Stimulated activated CD4-positive, alpha-beta T cell treated with anti-CD3 and anti-CD28 coated beads, Interleukin-2, amount 100 ng/mL, for 48 hours (primary cell): ENCODE measurements around the gene ABTB2.
"Not testable (repeated sequence)": the region's sequence is repeated elsewhere in the genome, so short reads cannot be mapped to it uniquely, and the experiment has no call there.

Experiments used
- DNase-seq, 2 donors: peaks; one replicate each; pipeline ENCODE4 v3.0.0-alpha.2; 2020

The ABTB2 gene

GRCh38 chr11:34260072-34260575 lies 97.7 kb downstream of the ABTB2 start:
- DNase-seq, result no peak

DNA sequence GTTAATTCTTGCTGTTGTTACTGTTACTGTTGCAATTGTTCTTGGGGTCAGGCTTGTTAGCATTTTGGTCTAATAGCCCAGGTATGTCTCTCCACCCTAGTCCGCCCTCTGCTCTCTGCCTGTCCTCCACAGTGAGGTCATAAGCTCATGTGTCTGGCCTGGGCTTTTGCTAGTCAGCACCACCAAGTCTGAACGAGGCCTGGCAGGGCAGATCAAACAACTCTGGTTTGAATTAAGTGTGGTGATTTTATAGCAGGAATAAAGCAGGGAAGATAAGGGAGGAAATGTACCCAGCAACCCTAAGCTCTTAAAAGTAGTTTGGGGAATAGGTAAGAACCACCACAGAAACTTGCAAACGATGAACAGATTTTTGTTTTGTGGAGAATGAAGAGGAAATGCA lies 98.7 kb downstream of the ABTB2 start:
- DNase-seq, result no peak

DNA sequence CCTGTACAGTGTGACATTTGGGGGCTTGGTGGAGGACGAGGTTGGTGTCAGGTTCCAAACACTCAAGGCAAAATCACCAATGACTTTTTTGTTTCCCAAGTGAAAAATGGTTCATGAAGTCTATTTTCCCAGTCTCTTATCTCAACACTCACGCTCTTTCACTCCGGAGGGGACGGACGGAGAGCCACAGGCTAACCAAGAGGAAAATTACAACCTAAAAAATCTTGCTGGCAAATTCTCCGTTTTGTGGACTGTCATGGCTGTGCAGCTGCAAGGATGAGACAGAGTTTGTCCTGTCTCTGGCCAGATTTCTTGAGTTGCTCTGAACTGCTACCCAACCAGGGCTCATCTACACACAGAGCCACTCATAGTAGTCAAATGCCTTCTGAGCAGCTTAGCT lies 101.2 kb downstream of the ABTB2 start:
- no peak for DNase-seq

GRCh38 chr11:34256150-34256549 lies 101.7 kb downstream of the ABTB2 start:
- no peak for DNase-seq

DNA sequence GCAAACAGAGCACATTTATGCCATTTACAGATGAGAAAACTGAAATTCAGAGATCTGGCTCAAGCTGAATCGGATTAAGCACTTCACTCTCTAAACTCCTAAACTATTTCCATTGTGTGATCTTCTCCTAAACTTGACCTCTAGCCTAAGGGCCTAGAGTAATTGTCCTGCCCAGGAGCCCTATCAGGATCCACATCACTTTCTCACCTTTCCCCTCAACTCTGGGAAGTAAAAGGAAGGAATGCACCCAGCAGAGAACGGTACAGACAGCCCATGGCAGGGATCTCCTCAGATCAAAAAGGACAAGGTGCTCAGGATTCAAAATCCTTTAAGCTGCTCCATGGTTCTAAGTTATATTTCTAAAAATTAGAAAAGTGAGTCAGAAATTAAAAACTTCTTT lies 102.7 kb downstream of the ABTB2 start:
- DNase-seq, result no peak

DNA sequence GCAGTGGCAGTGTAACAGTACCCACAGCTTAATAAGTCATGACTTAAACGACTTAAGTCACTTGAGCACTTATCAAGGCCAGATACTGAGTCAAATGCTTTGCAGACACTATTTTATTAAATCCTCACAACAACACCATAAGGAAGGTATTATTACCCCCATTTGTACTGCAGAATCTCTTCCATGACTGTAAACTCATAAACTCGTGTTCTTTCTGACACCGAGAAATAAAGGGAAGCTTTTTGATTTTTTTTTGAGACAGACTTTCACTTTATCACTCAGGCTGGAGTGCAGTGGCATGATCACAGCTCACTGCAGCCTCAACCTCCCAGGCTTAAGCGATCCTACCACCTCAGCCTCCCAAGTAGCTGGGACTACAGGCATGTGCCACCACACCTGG lies 103.8 kb downstream of the ABTB2 start:
- no peak for DNase-seq

- DNase-seq, result no peak
Observed at GRCh38 chr11:34252651-34253050, 105.2 kb downstream of the ABTB2 start.

GRCh38 chr11:34252015-34252414 lies 105.8 kb downstream of the ABTB2 start:
- no peak for DNase-seq

DNA sequence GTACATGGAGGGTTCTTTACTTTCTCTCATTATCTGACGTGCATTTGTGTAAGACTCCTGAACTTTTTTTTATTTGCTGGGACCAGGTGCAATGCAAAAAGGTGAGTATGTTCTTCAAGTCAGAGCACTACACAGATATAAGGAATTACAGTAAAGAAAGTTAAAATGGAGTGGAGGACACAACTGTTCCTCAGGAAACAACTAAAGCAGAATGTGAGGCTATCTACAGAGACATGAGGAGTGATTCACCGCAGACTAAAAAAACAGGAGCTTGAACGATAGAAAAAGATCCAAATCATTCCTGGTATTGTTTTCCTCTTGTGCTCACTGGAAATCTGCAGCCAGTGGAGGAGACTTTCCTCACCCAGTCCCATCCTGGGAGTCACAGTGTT lies 106.2 kb downstream of the ABTB2 start:
- DNase-seq, result no peak

DNA sequence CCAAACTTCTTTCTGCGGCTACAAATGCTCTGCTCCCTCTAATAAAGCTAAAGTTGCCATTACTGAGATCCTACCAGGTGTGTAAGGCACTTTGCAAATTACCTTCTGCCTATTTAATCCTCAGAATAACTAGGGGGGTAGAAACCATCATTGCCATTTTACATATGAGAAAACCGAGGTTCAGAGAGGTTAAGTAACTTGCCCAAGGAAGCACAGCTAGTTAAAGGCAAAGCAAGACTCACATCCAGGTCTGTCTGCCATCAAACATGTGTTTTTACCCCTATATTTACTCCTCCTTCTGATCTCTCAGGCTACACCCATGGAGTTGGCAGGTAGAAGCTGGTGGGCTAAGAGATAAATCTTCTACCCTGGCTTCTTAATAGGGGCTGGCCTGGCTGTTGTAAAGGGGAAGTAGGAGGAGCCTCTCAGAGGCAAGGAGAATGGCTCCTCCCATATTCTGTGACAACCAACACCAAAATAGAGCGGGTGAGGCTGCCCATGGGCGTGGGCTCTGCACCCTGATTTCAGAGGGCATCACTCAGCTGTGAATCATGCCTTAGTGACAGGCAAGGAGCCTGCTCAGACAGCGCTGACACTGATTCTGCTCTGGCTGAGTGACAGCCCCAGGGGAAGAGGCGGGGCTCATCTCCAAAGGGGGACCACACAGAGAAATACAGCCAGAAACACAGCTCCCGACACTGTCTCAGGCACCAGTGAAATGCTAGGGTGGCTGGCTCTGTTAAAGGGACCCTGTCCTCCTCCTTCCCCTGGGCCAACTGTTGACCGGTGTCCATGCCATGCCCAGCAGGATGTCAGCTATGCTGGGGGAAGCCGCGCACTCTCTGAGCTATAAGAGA lies 106.8 kb downstream of the ABTB2 start:
- peak in 1 of 2 donors; percentile 49 for DNase-seq

- DNase-seq, result no peak
Observed at GRCh38 chr11:34250211-34250610, 107.6 kb downstream of the ABTB2 start.

DNA sequence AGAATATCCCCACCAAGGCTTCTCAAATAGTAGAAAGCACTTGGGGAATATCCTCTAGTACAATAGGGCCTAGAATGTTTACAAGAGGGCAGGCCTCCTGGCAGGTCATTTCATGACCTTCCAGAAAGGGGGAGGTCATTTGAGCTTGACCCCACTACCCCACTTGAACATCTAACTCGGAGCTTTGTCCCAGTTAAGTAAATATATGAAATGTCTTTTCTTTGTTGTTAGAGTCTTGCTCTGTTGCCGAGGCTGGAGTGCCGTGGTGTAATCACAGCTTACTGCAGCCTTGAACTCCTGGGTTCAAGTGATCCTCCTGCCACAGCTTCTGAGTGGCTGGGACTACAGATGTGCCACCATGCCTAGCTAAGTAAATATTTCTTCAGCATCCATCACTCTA lies 108.4 kb downstream of the ABTB2 start:
- no peak for DNase-seq

GRCh38 chr11:34246511-34246910 lies 111.3 kb downstream of the ABTB2 start:
- not testable (repeated sequence) for DNase-seq

DNA sequence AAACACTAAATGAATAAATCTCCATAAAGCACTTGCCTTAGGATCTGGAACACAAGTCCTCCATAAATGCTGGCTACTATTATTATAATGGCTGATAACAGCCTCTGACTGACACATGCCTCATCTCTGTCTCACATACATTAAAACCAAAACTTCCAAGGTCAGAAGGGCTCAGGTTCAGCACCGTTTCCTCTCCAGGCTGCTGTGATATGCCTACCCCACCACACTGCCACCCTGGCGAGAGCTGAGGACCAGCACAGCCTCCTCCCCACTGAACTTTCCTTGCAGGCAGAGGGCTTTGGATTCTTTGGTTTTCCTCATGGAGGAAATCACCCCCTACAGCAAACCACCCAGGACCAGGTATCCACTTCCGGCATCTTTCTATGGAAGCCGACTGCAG lies 112.8 kb downstream of the ABTB2 start:
- no peak for DNase-seq

GRCh38 chr11:34243600-34244464 lies 114.0 kb downstream of the ABTB2 start:
- no peak for DNase-seq

DNA sequence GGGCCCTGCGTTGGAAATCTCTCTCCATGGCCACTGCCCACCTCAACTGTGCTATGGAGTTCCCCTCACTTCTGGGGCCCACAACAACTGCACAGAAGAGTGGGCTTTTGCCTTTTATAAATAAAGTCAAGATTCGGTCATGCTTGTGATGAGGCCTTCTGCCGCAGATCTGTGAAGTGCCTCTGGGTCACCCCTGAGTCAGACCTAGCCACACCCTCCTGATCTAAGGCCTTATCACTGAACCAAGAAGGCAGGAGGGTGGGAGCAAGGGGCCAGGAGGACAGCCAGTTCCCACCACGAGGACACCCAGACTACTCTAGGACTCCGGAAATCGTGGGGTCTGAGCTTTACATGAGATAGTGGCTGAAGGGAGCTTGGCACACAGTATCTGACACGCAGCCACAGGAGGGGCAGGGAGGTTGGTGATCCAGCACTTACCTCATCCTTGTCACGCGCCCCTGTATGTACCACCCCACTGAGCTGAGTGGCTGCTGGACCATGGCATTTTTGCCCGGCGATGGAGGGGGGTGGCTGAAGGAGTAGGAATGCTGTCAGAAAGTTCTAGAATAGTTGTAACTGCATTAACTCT lies 115.7 kb downstream of the ABTB2 start:
- DNase-seq, result no peak

GRCh38 chr11:34240150-34240494 lies 117.7 kb downstream of the ABTB2 start:
- DNase-seq, result no peak

GRCh38 chr11:34239465-34240149 lies 118.2 kb downstream of the ABTB2 start:
- DNase-seq, result no peak

- no peak for DNase-seq
Observed at GRCh38 chr11:34238966-34239365, 118.8 kb downstream of the ABTB2 start.

DNA sequence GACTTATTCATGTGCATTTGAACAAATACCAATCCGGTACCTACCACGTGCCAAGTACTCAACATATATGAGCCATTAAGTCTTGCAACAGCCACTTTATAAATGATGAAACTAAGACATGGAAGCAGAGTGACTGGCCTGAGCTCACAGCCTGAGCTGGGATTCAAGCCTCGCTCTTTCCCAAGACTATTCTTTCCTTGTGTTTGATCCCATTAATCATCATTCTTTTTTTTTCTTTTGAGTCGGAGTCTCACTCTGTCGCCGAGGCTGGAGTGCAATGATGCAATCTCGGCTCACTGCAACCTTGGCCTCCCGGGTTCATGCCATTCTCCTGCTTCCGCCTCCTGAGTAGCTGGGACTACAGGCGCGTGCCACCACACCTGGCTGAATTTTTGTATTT lies 119.3 kb downstream of the ABTB2 start:
- DNase-seq, result no peak

GRCh38 chr11:34236572-34236971 lies 121.2 kb downstream of the ABTB2 start:
- DNase-seq, result no peak

- no peak for DNase-seq
Observed at GRCh38 chr11:34235591-34236071, 122.2 kb downstream of the ABTB2 start.

DNA sequence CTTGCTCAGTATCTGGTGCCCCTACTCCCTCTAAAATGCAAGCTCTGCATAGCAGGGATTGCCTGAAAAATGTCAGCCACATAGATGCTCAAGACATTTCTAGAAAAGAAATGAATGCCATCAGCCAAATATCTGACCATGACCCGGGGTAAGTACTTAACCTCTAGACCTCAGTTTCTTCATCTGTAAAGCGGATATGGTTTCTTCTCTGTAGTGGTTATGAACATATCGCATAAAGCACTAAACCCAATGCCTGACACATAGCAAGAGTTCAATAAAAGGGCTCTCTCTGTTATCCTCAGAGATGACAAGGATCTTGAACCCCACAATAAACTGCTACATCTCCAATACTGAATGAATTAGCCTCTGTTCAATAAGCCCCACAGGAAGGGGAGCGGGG lies 122.6 kb downstream of the ABTB2 start:
- no peak for DNase-seq
